Central memory CD4-positive, alpha-beta T cell (primary cell): ENCODE results near the gene SERINC5.
"Not testable (repeated sequence)": the region's sequence is repeated elsewhere in the genome, so short reads cannot be mapped to it uniquely, and the experiment has no call there.

Source experiments
- DNase-seq: peaks from one replicate; pipeline ENCODE4 v3.0.0; 2022

SERINC5 gene

DNA sequence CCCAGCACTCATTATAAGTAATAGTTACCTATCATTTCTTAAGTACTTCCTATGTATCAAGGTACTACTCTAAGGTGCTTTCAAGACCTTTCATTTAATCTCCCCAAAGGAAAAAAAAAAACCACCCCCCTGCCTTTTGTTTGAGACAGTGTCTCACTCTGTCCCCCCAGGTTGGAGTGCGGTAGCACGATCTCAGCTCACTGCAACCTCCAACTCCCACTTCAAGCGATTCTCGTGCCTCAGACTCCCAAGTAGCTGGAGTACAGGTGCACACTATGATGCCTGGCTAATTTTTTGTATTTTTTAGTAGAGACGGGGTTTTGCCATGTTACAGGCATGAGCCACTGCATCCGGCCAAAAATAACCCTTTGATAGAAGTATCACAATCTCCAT lies 29.9 kb downstream of the SERINC5 start:
- no peak for DNase-seq

DNA sequence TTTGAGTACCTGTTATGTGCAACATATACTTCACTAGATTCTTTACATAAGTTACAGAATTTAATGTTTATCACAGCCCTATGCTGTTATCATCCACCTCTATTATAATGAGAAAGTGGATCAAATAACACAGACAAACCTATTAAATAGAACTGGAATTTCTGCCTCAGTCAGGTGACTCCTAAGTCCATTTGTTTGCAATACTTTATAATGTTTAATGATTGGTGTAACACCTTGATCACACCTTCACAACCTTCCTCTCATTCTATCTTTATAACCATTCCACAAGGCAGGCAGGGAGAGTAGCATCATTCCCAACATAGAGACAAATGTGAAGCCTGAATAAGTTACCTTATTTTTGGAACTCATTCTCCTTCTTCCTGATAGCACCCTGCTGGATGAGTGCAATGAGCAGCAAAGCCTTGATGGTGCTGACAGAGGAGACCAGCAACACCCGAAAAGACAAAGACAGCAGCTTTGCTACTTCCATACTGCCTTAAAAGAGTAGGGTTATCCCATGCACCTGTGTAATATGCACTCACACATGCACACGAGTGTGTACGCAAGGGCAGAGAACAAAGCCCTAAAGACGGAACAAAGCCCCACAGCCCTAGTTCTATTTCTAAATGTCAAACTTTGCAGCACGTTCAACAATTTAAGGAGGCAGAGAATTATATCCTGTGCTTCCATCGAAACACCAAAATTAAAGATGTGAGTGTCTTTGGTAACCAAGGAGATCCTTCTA lies 30.5 kb downstream of the SERINC5 start:
- DNase-seq: no peak

DNA sequence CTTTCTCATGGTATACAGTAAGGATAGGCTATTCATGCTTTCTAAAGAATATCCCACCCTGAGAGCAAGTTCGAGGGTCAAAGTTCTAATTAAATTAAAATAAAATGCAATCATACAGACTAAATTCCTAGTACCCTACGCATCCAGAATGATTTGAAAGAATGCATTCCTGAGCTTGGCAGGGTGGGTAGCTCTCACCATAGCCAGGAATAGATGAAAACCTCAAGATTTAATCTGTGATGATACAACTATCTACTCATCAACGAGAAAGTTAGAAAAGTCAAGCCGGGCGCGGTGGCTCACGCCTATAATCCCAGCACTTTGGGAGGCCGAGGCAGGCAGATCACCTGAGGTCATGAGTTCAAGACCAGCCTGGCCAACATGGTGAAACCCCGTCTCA lies 32.3 kb downstream of the SERINC5 start:
- DNase-seq: no peak

DNA sequence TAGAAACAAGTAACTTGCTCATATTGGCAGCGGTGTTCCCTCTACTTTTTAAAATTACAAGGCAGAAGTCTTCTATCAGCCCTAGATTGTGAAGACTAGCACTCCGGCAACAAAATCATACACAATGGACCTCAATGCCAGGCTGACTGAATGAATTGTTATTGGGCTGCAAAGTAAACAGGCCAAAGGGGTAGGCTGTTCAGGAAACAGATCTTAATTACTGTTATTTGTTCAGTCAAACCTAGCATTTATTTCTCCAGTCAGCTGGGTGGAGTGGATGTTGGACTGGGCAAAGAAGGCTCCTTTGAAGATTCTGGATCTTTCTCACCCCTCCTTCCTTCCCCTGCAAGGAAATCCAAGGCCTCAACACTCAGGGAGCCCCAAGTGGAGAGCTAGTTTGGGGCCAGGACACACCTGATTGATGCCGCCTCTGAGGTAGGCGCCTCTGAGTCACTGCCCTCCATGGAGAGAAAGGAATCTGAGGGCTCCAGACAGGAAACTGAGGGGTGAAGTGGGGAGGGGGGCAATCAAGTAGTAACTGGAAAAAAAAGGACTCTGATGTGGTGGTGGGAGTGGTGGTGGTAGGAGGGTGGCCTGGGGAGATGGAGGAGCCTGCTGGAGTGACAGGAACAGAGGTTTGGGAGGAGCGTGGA lies 35.5 kb downstream of the SERINC5 start:
- no peak for DNase-seq

DNA sequence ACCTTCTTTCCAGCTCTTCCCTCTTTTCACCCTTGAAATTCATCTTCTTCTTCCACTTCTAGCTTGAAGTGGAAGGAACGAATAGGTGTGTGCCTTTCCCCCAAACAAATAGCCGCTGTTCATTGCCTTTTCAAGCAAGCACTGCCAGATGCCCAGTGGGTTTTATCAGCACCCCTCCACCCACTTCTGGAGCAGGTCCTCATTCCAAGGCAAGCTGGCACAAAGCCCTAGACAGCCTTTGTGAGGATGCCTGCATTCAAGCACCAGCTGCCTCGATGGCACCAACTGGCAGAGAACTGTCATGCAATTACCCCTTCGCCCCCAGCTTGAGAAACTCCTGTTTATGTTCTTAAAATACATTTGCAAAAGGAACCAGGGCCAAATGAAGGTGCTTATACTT lies 36.5 kb downstream of the SERINC5 start:
- DNase-seq: no peak

DNA sequence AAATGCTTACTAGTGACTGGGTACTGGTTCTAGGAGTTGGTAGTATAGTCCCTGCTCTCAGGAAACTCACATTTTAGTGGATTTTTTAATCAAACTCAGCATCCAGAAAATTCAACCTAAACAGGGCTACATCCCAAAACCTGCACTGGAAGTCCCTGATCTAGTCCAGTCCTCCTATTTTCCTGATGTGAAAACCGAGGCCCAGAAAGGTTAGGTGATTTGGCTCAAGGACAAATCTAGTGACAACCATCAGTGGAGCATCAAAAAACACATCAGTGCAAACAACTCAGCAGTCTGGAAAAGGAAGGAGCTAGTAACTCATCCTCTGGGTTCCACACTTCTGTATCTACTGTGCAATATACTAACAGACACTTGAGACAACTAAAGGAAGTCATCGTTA lies 38.2 kb downstream of the SERINC5 start:
- DNase-seq: no peak

DNA sequence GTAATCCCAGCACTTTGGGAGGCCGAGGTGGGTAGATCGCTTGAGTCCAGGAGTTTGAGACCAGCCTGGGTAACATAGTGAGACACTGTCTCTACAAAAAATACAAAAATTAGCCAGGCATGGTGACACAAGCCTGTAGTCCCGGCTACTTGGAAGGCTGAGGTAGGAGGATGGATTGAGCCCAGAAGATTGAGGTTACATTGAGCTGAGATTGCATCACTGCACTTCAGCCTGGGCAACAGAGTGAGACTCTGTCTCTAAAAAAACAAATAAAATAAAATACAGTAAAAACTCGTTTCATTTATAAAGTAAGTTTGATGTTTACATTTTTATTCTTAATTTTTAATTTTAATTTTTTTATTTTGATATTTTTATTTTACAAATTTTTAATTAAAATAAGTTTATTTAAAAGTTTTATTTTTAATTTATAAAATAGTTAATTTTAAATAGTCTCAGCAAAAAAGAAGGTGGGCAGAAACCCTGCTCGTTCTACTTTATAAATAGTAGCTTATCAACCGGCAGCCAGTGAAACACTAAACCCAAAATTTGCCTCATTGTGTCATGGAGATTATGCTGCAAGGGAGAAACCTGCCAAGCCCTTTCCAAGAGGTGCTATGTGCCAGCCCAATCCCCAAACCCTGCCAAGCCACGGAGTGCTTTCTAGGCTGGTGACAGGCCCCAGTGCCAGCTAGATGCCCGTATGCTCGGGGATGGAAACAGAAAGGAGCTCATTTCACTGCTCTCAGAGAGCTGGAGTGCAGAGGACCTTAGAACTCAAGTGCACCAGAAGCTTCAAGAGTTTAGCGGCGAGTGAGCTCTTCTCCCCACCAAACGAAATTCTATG lies 38.9 kb downstream of the SERINC5 start:
- DNase-seq: no peak

DNA sequence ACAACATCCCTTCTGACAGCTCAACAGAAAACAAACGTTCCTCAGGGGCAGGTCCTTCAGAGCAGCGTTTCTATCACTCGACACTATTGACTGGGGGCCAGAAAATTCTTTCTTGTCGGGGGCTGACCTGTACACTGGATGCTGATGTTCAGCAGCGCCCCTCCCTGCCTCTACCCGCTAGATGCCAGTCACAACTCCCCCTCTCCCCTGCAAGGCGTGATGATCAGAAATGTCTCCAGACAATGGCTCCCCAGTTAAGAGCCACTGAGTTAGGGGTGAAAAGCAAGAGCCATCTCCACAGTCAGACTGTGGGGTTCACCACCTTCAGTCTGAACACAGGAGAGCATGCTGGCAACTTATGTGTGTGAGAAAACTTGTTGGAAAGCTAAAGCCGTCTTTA lies 39.8 kb downstream of the SERINC5 start:
- no peak for DNase-seq

DNA sequence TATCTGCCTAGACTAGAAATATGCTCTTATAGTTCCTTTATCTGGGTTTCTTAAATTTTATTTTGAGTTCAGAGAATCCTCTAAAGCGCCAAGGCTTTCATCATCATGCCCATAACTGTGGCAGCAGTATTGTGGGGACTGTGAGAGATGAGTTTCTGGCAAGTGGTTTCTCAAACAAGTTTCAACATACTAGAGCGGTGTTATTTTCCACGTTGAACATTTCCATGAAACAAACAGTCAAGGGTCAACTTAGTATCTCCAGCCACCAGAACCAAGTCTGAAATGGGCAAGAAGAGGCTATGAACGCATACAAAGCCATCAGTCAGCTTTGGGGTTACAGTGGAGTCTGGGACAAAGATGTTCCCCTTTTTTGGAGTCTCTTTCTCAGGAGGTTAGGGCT lies 40.3 kb downstream of the SERINC5 start:
- no peak for DNase-seq

DNA sequence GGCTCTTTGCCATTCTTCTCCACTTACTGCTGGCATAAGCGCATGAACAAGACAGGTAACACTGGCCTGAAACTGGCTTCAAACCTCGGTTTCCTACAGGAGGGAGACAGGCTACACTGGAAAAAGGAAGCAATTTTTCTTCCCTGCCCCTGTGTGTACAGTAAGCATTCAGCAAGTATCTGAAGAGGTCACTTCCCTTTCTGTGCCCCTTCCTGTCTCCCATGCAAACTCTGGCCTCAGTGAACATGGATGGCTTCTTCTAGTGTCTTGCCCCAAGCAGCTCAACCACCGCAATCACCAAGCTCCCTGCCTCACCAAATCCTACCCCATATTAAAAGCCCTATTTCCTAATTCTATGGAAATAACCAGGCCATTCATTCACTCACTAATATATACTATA lies 42.4 kb downstream of the SERINC5 start:
- no peak for DNase-seq

DNA sequence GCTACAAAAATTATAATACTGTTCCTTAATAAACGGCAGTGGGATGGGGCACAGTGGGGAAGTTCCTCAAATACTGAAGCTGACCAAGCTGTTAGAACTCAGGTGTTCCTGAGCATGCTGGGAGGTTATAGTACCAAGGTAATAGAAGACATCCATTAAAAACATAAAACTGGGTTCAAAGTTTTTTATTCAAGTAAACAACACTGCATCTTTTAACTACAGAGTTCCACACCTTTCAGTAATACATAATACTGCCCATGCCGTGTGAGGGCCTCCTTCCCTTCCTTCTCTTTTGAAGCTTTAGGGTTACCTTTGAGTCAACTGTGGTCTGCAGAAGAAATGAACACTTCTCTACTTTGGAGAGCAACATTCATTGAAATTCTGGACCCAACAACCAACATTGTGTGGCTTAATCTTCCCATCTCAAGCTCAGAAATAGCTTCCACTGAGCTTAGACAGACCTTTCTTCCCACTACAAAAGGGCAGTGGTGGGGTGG lies 43.6 kb downstream of the SERINC5 start:
- no peak for DNase-seq

DNA sequence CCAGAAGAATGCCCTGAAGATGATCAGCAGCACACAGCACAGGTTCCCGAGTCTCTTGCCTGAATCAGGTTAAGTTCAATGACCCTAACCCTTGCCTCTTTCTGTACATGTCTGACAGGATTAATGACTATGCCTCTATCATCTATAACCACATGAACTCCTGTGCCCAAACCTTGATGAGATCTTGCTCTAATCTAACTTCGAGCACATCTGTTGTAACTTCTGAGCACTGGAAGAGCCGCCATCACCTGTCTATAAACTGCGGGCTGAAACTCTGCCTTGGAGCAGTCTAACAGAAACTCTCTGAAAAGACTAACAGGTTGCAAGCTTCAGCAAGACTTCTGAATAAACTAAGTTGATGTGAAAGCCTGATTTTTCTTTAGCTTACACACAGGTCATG lies 44.5 kb downstream of the SERINC5 start:
- DNase-seq: no peak

DNA sequence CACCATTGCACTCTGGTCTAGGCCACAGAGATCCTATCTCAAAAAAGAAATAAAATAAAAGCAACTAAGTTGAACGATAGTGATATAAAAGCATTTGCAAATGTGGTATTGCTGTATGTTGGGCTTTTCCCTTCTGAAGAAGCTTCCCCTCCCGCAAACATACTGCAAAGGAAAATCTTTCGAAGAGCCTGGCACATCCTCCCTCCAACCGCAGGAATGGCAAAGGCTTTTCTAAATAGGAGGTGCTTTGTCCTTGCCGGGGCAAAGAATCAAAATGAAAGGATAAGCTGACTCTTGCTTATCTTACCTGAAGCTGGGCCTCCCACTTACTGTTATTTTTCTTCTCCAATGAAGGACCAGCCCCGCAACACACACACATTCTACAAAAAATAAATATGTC lies 45.8 kb downstream of the SERINC5 start:
- no peak for DNase-seq

DNA sequence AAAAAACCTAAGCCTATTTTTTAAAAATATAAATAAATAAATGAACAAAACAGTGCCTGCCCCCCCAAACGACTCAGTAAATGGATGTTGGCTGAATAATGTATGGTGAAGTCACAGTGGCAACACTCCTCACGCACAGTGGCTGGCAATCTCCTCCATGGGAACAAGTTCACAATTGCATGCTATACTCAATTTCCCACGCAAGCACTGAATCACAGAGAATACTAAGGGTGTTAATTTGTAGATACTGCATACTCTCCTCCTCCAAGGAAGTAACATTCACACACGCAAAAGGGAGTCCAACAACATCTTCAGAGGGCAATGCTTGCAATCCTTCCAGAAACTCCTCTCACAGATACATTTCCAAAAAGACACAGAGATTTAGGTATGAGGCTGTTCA lies 47.5 kb downstream of the SERINC5 start:
- DNase-seq: no peak

DNA sequence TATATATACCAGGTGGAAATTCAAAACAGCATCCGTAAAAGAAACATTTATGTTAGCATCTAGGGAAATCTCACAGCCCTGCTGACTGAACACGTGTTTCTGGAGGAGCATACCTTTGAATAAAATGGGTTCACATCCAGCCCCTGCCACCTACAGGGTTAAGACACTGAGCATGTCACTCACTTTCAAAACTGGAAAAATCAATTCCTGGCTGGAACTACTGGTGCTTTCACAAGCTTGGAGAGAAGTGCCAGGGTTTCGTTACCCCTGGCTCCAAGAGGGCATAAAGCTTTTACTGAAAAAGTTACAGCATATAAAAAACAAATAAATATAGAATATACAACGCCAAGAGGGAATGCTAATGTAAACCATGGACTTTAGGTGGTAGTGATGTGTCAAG lies 48.0 kb downstream of the SERINC5 start:
- no peak for DNase-seq

DNA sequence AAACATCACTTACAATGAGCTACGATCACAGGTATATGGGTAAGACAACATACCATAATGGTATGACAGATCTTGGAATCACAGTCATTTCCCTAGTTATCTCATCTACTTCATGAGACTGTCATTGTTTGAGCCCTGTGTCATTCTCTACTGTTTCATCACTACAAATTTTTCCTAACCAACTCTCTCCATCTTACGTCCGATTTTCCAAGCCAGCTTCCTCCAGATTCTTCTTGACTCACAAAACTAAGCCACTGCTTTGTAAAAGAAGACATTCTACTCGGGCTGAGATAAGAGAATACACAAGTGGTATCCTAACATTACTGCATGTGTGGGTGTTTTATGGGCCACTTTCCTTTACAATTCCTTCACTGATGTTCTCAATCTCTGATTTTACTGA lies 49.6 kb downstream of the SERINC5 start:
- DNase-seq: no peak

DNA sequence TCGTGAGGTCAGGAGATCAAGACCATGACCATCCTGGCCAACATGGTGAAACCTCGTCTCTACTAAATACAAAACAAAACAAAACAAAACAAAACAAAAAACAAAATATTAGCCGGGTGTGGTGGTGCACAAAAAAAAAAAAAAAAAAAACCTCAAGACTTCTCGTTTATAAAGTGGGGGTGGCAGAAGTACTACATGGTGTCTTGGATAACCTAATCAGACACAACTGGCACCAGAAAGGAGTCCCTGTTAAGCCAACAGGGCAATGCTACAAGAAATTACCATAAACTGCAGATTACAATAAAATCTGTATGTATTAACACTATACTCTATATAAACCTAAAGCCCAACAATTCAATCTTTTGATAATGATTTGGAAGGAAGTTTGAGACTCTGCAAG lies 50.0 kb downstream of the SERINC5 start:
- DNase-seq: no peak

DNA sequence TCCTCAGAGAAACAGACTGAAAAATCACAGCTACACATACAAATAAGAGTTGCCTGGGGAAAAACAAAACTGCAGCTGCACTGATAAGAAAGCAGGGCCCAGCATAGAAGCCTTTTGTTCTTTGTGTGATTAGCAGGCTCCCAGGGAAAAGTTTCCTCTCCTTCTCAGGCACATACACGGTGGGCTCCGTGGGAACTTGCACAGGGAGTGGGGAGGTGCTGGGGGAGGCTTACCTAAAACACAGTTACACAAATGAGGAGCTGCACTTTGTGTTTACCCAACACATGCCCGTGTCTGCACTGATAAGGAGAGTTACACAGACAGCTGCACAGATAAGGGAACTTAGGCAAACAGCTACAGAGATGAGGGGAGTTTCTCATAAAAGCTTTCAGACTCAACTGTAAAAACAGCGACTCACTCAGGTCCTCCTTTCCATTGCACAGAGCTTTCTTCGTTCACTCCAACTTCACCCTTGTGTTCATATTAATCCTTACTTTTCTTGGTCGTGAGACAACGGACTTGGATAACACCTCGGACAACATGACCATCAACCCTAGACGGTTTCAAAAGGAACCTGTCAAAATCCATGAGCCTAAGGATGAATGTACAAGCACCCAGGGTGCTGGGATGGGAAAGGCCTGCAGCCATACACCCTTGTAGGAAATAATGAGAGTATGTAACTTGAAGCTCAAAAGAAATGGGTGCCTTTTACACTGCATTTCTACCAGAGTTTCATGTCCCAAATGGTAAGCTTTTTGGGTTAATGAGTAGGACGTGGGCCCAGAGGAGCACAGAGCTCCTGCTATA lies 50.8 kb downstream of the SERINC5 start:
- no peak for DNase-seq

DNA sequence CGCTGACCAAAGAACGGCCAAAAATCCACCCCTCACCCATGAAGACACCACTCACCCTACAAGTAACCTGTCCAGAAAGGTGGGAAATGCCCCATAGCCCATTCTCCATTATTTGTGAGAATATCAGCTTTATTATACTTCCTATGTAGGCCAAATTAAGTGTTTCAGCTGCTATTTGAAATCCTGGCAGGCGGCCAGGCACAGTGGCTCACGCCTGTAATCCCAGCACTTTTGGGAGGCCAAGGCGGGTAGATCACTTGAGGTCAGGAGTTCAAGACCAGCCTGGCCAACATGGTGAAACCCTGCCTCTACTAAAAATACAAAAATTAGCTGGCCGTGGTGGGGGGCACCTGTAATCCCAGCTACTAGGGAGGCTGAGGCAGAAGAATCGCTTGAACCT lies 54.1 kb downstream of the SERINC5 start:
- DNase-seq: not testable (repeated sequence)

DNA sequence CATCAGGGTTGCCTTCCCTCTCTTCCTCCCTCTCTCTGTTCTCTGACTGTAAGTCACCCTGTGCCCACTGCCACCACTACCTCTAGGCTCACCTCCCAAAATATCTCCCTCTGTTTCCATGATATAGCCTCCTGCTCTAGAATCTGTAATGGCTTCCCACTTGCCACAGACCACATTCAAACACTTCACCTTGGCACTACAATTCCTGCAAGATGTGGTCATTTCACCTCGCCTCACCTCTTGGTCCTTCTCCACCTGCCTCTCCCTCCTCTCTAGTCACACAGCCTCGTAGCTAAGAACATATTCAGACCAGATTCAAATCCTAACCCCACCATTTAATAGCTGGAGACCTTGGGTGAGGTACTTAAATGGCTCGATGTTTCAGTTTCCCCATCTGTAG lies 56.9 kb downstream of the SERINC5 start:
- DNase-seq: no peak

DNA sequence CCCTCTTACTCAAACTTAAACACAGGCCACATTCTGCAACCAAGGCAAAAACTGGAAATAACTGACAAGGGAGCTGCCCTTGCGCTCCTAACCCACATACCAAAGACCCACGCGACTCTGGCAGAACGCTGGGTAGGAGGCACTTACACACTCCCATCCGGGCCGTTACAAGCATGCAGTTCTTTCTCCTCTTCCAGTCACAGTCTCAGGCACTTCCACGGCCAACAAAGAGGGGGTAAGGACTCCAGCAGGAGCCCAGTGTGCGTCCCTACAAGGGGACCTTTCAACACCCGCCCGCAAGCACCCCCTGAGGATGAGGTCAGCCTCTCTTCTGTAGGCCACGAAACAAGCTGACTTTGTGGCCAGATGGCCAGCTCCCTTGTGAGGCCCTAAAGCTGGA lies 57.4 kb downstream of the SERINC5 start:
- DNase-seq: no peak

DNA sequence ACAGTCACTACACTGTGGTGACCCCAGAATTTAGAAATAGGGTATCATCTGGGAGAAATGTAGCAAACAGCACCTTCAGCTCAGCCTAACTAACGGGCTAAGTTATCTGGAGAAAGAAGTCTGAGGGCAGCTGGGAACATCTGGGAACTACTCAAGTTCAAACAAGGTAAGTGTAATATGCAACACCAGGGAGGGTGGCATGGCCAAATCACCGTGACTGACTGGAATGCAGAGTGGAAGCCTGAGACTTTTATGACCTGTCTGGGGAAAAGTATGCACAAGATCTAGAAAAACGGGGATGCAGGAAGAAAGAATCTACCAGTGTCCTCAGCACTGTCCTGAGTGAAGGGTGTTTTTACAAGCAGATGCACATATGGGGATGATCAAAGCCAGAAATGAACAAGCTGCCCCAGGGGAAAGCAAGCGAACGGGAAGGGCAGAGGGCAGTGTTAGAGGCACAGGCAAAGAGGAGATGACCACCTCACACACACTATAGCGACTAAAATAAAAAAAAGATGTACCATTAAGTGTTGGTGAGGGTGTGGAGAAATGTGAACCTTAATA lies 59.9 kb downstream of the SERINC5 start:
- no peak for DNase-seq

DNA sequence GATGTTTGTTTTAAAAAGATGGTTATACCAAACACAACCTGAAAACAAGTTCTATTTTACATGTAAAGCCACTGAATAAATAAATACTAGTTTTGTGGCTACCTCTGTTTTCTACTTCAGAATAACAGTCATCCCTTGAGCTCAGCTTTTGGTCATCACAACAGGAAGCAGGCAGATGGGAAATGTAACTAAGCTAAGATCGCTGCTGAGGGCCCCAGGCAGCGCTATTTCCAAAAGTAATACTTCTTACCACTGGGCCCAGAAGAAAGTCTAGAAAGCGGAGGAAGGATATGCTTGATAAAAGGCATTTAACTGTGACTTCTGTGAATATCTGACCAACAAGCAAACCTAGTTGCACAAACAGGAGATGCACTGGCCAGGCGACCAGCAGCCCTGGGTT lies 61.4 kb downstream of the SERINC5 start:
- DNase-seq: no peak
